Heart right ventricle (tissue), 16 donors: Measurements from ENCODE around the gene OGT. TPM values are rescaled to one million over a fixed set of nuclear protein-coding genes. Genes with fewer than 3 reads are reported as not detected.
A peak's percentile ranks its signal among the peaks of the same experiment; 100 is the strongest.
"Not testable (repeated sequence)": the region's sequence is repeated elsewhere in the genome, so short reads cannot be mapped to it uniquely, and the experiment has no call there.

ENCODE experiments used
- ATAC-seq, 8 donors: fragments of 200-7000 bp; cut with Tn5 transposase; one replicate each; pipeline ENCODE4 v1.9.1; 2020; ENCODE audit warnings: mild to moderate bottlenecking in 8 of 8, moderate library complexity in 8 of 8, moderate number of reproducible peaks in 1 of 8
- DNase-seq, 2 donors: peaks; one replicate each; pipeline ENCODE4 v3.0.0-alpha.2; 2020
- H3K27ac ChIP-seq, 10 donors: fragments of 200-600 bp; sonication (generic) in 2 of 10; one replicate each; pipeline versions ENCODE4 v1.5.0 to v1.8.0; 2020 to 2022; ENCODE audit warnings: mild to moderate bottlenecking in 3 of 10
- H3K27me3 ChIP-seq, 7 donors: fragments of 200-600 bp; one replicate each; pipeline ENCODE4 v1.8.0; 2021 to 2022; ENCODE audit warnings: mild to moderate bottlenecking in 2 of 7
- H3K36me3 ChIP-seq, 9 donors: fragments of 200-600 bp; sonication (generic) in 1 of 9; one replicate each; pipeline versions ENCODE4 v1.5.0 to v1.8.0; 2020 to 2022; ENCODE audit warnings: mild to moderate bottlenecking in 2 of 9
- H3K4me1 ChIP-seq, 9 donors: fragments of 200-600 bp; sonication (generic) in 1 of 9; one replicate each; pipeline versions ENCODE4 v1.5.0 to v1.8.0; 2020 to 2022; ENCODE audit warnings: mild to moderate bottlenecking in 4 of 9
- H3K4me3 ChIP-seq, 10 donors: fragments of 200-600 bp; sonication (generic) in 2 of 10; one replicate each; pipeline versions ENCODE4 v1.5.0 to v1.8.0; 2020 to 2022; ENCODE audit warnings: mild to moderate bottlenecking in 7 of 10, moderate library complexity in 2 of 10
- H3K9me3 ChIP-seq, 11 donors: fragments of 200-600 bp in 10 of 11; sonication (generic) in 2 of 11; one replicate each; pipeline versions ENCODE4 v1.5.0 to v1.8.0; 2013 to 2022; ENCODE audit warnings: mild to moderate bottlenecking in 2 of 11, control low read depth in 1 of 11, moderate library complexity in 1 of 11
- WGBS, 2 donors: extraction: QIAGEN DNeasy Blood & Tissue Kit; methylation state at CpG; one replicate each; pipeline ENCODE4 v1.1.7; 2013; ENCODE audit warnings: inconsistent platforms in 1 of 2; 5-methylcytosine and 5-hydroxymethylcytosine counted together
- intact Hi-C, 10 donors: fragments of 100-400 bp; cut with DNase I; formaldehyde crosslinking; loops; one replicate each; pipeline versions ENCODE4 v1.11.1 to v1.14.2; 2022
- polyA plus RNA-seq, 2 donors: library from polyadenylated mRNA; stranded (reverse); fragments of 200-250 nt; gene quantifications; one replicate each; pipeline ENCODE4 v1.2.3, GENCODE V29; 2013
- total RNA-seq, 10 donors: library from RNA; stranded (reverse); fragmentation: NEBNext Ultra II Directional in 3 of 10; extraction: Animal tissue kit (Norgen Biotek cat#: 25700) in 3 of 10; gene quantifications; one replicate each; pipeline versions ENCODE4 v1.2.1 to v1.2.4, GENCODE V29; 2021 to 2023
- TF ChIP-seq, protein P1 (sequence below), 9 donors: fragments of 200-600 bp; sonication (generic) in 2 of 9; IDR thresholded peaks; one replicate each; pipeline versions ENCODE4 v1.5.0 to v1.8.0; 2021 to 2022; ENCODE audit warnings: antibody characterized with exemption in 9 of 9, mild to moderate bottlenecking in 5 of 9, moderate library complexity in 1 of 9
- donor health status: Arrhythmogenic right ventricular cardiomyopathy.
- donor health status: ischemic (EF 13 %, LVEDD 7.1; RV severe dilation, severe dysfunction).
- donor health status: healthy with polysubstance abuse.
- donor health status: DM: no; HTN: yes; CAD: no.
- donor health status: DM: no; HTN: no; CAD: no.
- donor health status: ischemic (EF 25% LVEDD 6.9; RV normal size, moderate dysfunction).
- donor health status: ischemic (EF 25% LVEDD 5.7; RV mildly dilated, moderate dysfunction).
- donor health status: healthy.
- donor health status: DM: yes; HTN: yes; CAD: no.
- donor health status: Ischemic cardiomyopathy.
- donor health status: ischemic (EF 35%, LVEDD 5.7; RV mildly dilated, moderate dysfunction).
- donor health status: nonischemic (EF 11% LVEDD 7.7; RV severe dilation, severe dysfunction).
- donor health status: DM: yes; HTN: yes; CAD: no.
- donor health status: PGD.
- donor health status: ischemic (EF 29% LVEDD 5.4; RV normal size, mild dysfunction).
- donor health status: nonischemic (EF 23%, LVEDD 6.1; RV moderate dilation, normal function).

OGT gene
- total and polyA plus RNA-seq, 12 donors: 16.1 to 92.1 (median 77.8) TPM

DNA sequence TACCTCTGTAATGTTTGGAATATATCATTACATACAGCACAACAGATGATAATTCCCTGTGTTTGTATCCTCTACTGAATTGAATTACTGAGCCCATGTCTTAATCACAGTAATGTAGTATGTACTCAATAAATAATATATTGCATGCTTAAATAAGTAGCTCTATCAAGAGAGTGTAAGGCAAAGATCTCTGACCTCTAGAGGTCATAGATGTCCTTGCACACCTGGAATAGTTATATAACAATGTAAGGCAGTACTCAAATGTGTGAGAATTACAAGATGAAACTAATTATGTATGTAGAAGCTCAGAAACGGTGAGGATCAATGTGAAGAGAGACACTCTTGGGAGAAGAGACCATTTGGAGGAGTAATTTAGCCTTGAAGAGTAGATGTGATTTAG lies 31.0 kb downstream of the OGT start:
- 82 to 85% methylated on average over 1 of the region's 1 CpG for WGBS, 2 donors
- TF ChIP-seq, protein P1, sequence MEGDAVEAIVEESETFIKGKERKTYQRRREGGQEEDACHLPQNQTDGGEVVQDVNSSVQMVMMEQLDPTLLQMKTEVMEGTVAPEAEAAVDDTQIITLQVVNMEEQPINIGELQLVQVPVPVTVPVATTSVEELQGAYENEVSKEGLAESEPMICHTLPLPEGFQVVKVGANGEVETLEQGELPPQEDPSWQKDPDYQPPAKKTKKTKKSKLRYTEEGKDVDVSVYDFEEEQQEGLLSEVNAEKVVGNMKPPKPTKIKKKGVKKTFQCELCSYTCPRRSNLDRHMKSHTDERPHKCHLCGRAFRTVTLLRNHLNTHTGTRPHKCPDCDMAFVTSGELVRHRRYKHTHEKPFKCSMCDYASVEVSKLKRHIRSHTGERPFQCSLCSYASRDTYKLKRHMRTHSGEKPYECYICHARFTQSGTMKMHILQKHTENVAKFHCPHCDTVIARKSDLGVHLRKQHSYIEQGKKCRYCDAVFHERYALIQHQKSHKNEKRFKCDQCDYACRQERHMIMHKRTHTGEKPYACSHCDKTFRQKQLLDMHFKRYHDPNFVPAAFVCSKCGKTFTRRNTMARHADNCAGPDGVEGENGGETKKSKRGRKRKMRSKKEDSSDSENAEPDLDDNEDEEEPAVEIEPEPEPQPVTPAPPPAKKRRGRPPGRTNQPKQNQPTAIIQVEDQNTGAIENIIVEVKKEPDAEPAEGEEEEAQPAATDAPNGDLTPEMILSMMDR (IDR thresholded peaks at IDR 0.05): no peak
- H3K4me3 ChIP-seq: no peak overlapping the region

DNA sequence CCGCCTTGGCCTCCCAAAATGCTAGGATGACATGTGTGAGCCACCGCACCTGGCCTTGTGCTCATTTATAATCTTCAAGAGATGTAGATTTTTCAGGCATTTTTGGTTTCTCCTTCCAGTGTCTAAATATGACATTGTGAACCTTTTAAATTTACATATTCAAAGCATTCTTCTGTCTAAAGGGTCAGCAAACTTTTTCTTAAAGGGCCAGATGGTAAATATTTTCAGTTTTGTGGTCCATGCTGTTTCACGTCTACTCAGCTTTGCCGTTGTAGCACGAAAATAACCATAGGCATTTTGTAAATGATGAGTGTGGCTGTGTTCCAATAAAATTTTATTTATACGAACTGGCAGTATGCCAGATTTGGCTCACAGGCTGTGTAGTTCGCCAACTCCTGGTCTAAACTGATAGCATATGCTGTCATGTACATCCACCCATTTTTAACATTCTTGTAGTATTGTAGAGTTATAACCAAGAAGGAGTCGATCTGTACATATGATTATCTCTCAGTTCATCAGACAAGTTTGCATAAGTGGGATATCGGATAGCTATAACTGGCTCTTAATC lies 32.7 kb downstream of the OGT start:
- intact Hi-C loops: loop anchor here in 4 of 10 donors (10.0 kb wide), 4 partner anchors 141 to 181 kb away; no protein-coding TSS in a partner anchor
- Histone ChIP-seq H3K4me3 (no peak overlapping the region), H3K36me3 (peaks cover 0 to 100% (median 47%) of the 10 kb centered on the region in 9 donors), H3K9me3 (no peaks in the 10 kb centered on the region), H3K27ac (peak overlapping the region in 1 of 10 donors; percentile 22), H3K27me3 (peaks cover 0 to 16% (median 0%) of the 10 kb centered on the region in 7 donors), H3K4me1 (peaks cover 0 to 12% (median 0%) of the 10 kb centered on the region in 9 donors)
- ATAC-seq (peak in 2 of 8 donors; percentile 48 to 53), DNase-seq (no peak)
- WGBS, 2 donors: 40 to 53% methylated on average over 9 of the region's 9 CpGs
- TF ChIP-seq, protein P1 (IDR thresholded peaks at IDR 0.05): no peak

More for the DNA sequence above, 31.0 kb downstream of the OGT start:
- intact Hi-C loops: loop anchor here in 4 of 10 donors (10.0 kb wide), 4 partner anchors 139 to 179 kb away; no protein-coding TSS in a partner anchor
- peaks cover 0 to 10% (median 0%) of the 10 kb centered on the region in 7 donors for H3K27me3 ChIP-seq
- peaks cover 0 to 10% (median 0%) of the 10 kb centered on the region in 9 donors for H3K4me1 ChIP-seq
- H3K9me3 ChIP-seq: no peaks in the 10 kb centered on the region
- no peak for DNase-seq
- ATAC-seq: no peak
- H3K27ac ChIP-seq: no peak overlapping the region
- H3K36me3 ChIP-seq: peaks cover 0 to 100% (median 48%) of the 10 kb centered on the region in 9 donors

DNA sequence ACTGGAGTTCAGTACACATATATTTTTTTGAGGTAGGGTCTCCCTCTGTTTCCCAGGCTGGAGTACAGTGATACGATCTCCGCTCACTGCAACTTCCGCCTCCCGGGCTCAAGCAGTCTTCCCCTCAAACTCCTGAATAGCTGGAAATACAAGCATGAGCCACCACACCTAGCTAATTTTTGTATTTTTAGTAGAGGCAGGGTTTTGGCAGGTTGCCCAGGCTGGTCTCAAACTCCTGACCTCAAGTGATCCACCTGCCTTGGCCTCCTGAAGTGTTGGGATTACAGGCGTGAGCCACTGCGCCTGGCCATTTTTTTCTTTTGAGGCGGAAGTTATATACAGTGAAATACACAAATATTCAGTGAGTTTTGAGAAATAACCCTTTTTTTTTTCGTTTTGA lies 38.5 kb downstream of the OGT start:
- H3K9me3 ChIP-seq, intact Hi-C loops, H3K4me3 ChIP-seq, H3K27ac ChIP-seq: not testable (repeated sequence)
- DNase-seq (peak in 1 of 2 donors; percentile 11), ATAC-seq (peak in 5 of 8 donors; percentile 8 to 65 (median 29))
- H3K4me1 ChIP-seq: peaks cover 0 to 13% (median 0%) of the 10 kb centered on the region in 9 donors
- WGBS, 2 donors: 63 to 75% methylated on average over 8 of the region's 8 CpGs
- H3K36me3 ChIP-seq: peaks cover 0 to 100% (median 26%) of the 10 kb centered on the region in 9 donors
- peaks cover 0 to 24% (median 0%) of the 10 kb centered on the region in 7 donors for H3K27me3 ChIP-seq

DNA sequence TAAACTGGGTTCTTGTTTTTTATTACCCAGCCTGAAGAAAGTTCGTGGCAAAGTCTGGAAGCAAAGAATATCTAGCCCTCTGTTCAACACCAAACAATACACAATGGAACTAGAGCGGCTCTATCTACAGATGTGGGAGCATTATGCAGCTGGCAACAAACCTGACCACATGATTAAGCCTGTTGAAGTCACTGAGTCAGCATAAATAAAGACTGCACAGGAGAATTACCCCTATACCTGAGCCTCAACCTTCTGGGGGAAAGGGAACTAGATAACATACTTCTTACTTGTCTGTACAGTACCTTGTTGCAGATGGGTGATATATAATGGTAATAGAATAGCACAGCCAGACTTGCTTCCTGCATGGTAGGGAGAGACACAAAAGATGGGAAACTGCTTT lies 40.7 kb downstream of the OGT start:
- no peak overlapping the region for H3K4me3 ChIP-seq
- ATAC-seq (no peak), DNase-seq (no peak)
- TF ChIP-seq, protein P1 (IDR thresholded peaks at IDR 0.05): no peak
- WGBS, 2 donors: 90 to 92% methylated on average over 2 of the region's 2 CpGs
- intact Hi-C loops: no loop called here
- peaks cover 0 to 14% (median 0%) of the 10 kb centered on the region in 7 donors for H3K27me3 ChIP-seq
- H3K27ac ChIP-seq: no peak overlapping the region
- peaks cover 0 to 91% (median 12%) of the 10 kb centered on the region in 9 donors for H3K36me3 ChIP-seq
- H3K4me1 ChIP-seq: peaks cover 0 to 13% (median 0%) of the 10 kb centered on the region in 9 donors
- H3K9me3 ChIP-seq: no peaks in the 10 kb centered on the region

DNA sequence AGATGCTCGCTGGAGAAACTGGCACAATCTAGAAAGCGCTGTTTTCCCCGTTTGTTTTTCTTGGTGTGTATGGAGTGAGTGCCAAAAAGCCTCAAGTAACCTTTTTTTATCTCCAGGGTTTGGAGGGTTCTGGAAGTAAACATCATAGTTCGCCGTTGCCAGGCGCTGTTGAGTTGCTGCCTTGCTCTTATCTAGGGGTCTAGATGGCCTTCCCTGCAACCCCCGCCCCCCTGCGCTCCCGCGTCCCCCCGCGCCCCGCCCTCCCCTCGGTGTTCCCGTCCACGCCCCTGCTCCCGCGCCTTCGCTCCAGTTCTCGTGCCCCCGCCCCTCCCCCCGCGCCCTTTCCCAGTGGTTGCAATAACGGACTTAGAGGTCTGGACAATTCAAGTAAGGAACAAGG lies 44.8 kb downstream of the OGT start:
- whole genome bisulfite sequencing, 2 donors: 72 to 74% methylated on average over 22 to 24 of the region's 24 CpGs
- H3K4me3 ChIP-seq: no peak overlapping the region
- DNase-seq (peak in 1 of 2 donors; percentile 35), ATAC-seq (peak in 6 of 8 donors; percentile 25 to 73 (median 55))
- intact Hi-C loops: no loop called here
- TF ChIP-seq, protein P1 (IDR thresholded peaks at IDR 0.05): no peak
- peak overlapping the region in 1 of 10 donors; percentile 9 for H3K27ac ChIP-seq
- H3K27me3 ChIP-seq: peaks cover 0 to 4% (median 0%) of the 10 kb centered on the region in 7 donors
- no peaks in the 10 kb centered on the region for H3K9me3 ChIP-seq
- H3K4me1 ChIP-seq: peaks cover 0 to 4% (median 0%) of the 10 kb centered on the region in 9 donors
- peaks cover 0 to 60% (median 12%) of the 10 kb centered on the region in 9 donors for H3K36me3 ChIP-seq
